Activated CD8-positive, alpha-beta memory T cell treated with anti-CD3 and anti-CD28 coated beads for 36 hours (primary cell): ENCODE measurements around the gene MYBL2. TPM values are rescaled to one million over a fixed set of nuclear protein-coding genes. Genes with fewer than 3 reads are reported as not detected.

Experiments
- CTCF ChIA-PET: fragments of 350-600 bp; sonication (Branson Sonifier 250); formaldehyde crosslinking; loops from one replicate; lab custom pipeline; 2021; ENCODE audit warnings: antibody characterized with exemption; lab: Charles Lee
- POLR2A ChIA-PET: fragments of 350-600 bp; sonication (Branson Sonifier 250); formaldehyde crosslinking; loops from one replicate; lab custom pipeline; 2021; ENCODE audit warnings: antibody characterized with exemption; lab: Charles Lee
- total RNA-seq, 2 experiments: library from RNA; stranded (reverse); gene quantifications; one replicate each; pipeline ENCODE4 v1.2.3, GENCODE V29; 2021

MYBL2 gene
- total RNA-seq, 2 experiments from 2014 or later = 91.7 to 92.0 TPM

GRCh38 chr20:43680981-43681380 is 14.1 kb downstream of the MYBL2 start:
- ChIA-PET POLR2A (no interaction called here), CTCF (no interaction called here)

- ChIA-PET CTCF (no interaction called here), POLR2A (no interaction called here)
Observed at GRCh38 chr20:43681468-43681942, 14.6 kb downstream of the MYBL2 start.

- POLR2A ChIA-PET = no interaction called here
- CTCF ChIA-PET = no interaction called here
Observed at GRCh38 chr20:43681991-43682410, 15.1 kb downstream of the MYBL2 start.

GRCh38 chr20:43682446-43682845 is 15.5 kb downstream of the MYBL2 start:
- ChIA-PET POLR2A (no interaction called here), CTCF (no interaction called here)

- ChIA-PET CTCF (no interaction called here), POLR2A (no interaction called here)
Observed at GRCh38 chr20:43686820-43687219, 19.9 kb downstream of the MYBL2 start.

- ChIA-PET POLR2A (no interaction called here), CTCF (interaction anchor here (0.9 kb wide), 1 partner anchor 15 kb away, joined by 3 read pairs; no protein-coding TSS in a partner anchor)
Observed at GRCh38 chr20:43689165-43689564, 22.3 kb downstream of the MYBL2 start.

- ChIA-PET POLR2A (no interaction called here), CTCF (interaction anchor here (0.6 to 1.6 kb wide), 3 partner anchors 14 to 152 kb away, joined by 4 to 12 read pairs (median 5); no protein-coding TSS in a partner anchor)
Observed at GRCh38 chr20:43690943-43691598, 24.2 kb downstream of the MYBL2 start.

- CTCF ChIA-PET = interaction anchor here (0.5 to 1.6 kb wide), 5 partner anchors 13 to 915 kb away, joined by 3 to 12 read pairs (median 4); no protein-coding TSS in a partner anchor
- POLR2A ChIA-PET = interaction anchor here (0.5 kb wide), 1 partner anchor 219 kb away, joined by 3 read pairs; no protein-coding TSS in a partner anchor
Observed at GRCh38 chr20:43691928-43692524, 25.1 kb downstream of the MYBL2 start.

- CTCF ChIA-PET = no interaction called here
- POLR2A ChIA-PET = no interaction called here
Observed at GRCh38 chr20:43694763-43695162, 27.8 kb downstream of the MYBL2 start.

GRCh38 chr20:43695571-43695970 is 28.7 kb downstream of the MYBL2 start:
- ChIA-PET CTCF (interaction anchor here (1.0 kb wide), 1 partner anchor 357 kb away, joined by 3 read pairs; no protein-coding TSS in a partner anchor), POLR2A (no interaction called here)

- POLR2A ChIA-PET = no interaction called here
- CTCF ChIA-PET = no interaction called here
Observed at GRCh38 chr20:43699941-43700565, 33.1 kb downstream of the MYBL2 start.

- ChIA-PET POLR2A (no interaction called here), CTCF (no interaction called here)
Observed at GRCh38 chr20:43700627-43701026, 33.7 kb downstream of the MYBL2 start.

- POLR2A ChIA-PET = no interaction called here
Observed at GRCh38 chr20:43702502-43702901, 35.6 kb downstream of the MYBL2 start.

GRCh38 chr20:43710370-43711044 is 43.6 kb downstream of the MYBL2 start:
- ChIA-PET POLR2A (no interaction called here), CTCF (interaction anchor here (0.6 kb wide), 1 partner anchor 174 kb away, joined by 3 read pairs; no protein-coding TSS in a partner anchor)

More at GRCh38 chr20:43702502-43702901, 35.6 kb downstream of the MYBL2 start:
- CTCF ChIA-PET = no interaction called here

- CTCF ChIA-PET = interaction anchor here (0.6 kb wide), 1 partner anchor 175 kb away, joined by 3 read pairs; no protein-coding TSS in a partner anchor
Observed at GRCh38 chr20:43711098-43711654, 44.3 kb downstream of the MYBL2 start.

GRCh38 chr20:43715044-43715443 is 48.1 kb downstream of the MYBL2 start:
- POLR2A ChIA-PET = no interaction called here
- CTCF ChIA-PET = no interaction called here

More at GRCh38 chr20:43711098-43711654, 44.3 kb downstream of the MYBL2 start:
- POLR2A ChIA-PET = no interaction called here

GRCh38 chr20:43715511-43715910 is 48.6 kb downstream of the MYBL2 start:
- ChIA-PET CTCF (no interaction called here), POLR2A (no interaction called here)

- POLR2A ChIA-PET = no interaction called here
- CTCF ChIA-PET = no interaction called here
Observed at GRCh38 chr20:43716123-43716522, 49.2 kb downstream of the MYBL2 start.
